Mammary epithelial cell (primary cell): ENCODE data around the gene IL1R2.

ENCODE experiments used
- CTCF ChIP-seq, 2 donors: IDR thresholded peaks in 1 of 2; conservative IDR thresholded peaks in 1 of 2; 2 replicates each; pipeline ENCODE4 v1.5.1; 2011 to 2012; ENCODE audit warnings: inconsistent platforms in 2 of 2, low read length in 2 of 2, mild to moderate bottlenecking in 2 of 2, control low read depth in 1 of 2, low read depth in 1 of 2; ENCODE audit not compliant: insufficient read depth in 1 of 2; ENCODE audit errors: extremely low read depth in 1 of 2
- EZH2 ChIP-seq: IDR thresholded peaks from 2 replicates; pipeline ENCODE4 v1.6.1; 2012; ENCODE audit warnings: low read length, inconsistent platforms, borderline replicate concordance

- TF ChIP-seq CTCF (conservative IDR thresholded peaks at IDR 0.05 in 1 of 2, IDR thresholded peaks at IDR 0.05 in 1 of 2; ENCODE audit: extremely low read depth in 1 of 2, insufficient read depth in 1 of 2, low read depth in 1 of 2, low read length in 2 of 2) (no peak), EZH2 (no peak)
These were observed 8.3 kb downstream of the IL1R2 start for GRCh38 chr2:102000012-102000411.
